Thyroid gland (tissue), 4 donors: Measurements from ENCODE around the gene UBE2H.

Experiments
- POLR2A ChIP-seq, 2 donors: fragments of 450-650 bp; IDR thresholded peaks; one replicate each; pipeline ENCODE4 v1.6.1; 2017; ENCODE audit warnings: antibody characterized with exemption in 2 of 2, mild to moderate bottlenecking in 2 of 2, moderate library complexity in 1 of 2
- TF ChIP-seq, protein P1 (sequence below), 6 experiments: fragments of 200-600 bp in 3 of 6; fragments of 450-650 bp in 3 of 6; sonication (generic) in 3 of 6; IDR thresholded peaks; one replicate each; pipeline ENCODE4 v1.5.1; 2016 to 2019; ENCODE audit warnings: antibody characterized with exemption in 6 of 6, mild to moderate bottlenecking in 2 of 6, inconsistent platforms in 1 of 6, moderate library complexity in 1 of 6

DNA sequence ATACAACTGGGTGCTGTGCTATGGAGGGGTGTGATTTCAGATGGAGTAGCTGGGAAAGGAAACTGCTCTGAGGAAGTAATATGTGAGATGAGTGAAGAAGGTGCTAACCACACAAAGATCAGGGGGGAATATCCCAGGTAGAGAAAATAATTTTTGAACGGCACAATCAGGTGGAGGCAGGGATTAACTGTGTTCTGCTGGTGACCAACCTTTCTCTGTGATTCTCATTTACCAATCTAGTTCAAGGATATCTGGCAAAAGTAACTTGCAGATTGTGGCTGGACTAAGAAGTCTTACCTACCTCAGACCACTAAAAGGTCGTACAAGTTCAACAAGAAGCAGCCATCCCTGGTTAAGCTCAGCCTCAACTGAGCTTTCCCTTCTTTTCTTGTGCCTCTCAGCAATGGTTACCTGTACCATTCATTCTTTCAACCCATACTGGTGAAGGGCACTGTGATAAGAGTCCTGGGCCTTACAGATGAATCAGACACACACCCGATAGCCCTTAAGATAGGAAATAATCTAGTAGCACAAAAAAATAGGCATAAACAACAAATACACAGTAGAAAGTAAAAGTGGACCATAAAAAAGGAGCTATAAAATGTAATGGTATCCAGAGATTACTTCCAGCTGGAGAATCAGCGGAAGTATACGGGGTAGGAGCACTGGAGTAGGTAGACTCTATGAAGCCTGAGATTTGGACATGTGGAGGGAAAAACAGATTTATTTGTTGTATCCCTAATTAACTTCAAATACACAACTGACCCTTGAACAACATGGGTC, 96.6 kb downstream of the UBE2H start:
- no peak for TF ChIP-seq POLR2A (IDR thresholded peaks at IDR 0.05)
- TF ChIP-seq, protein P1, sequence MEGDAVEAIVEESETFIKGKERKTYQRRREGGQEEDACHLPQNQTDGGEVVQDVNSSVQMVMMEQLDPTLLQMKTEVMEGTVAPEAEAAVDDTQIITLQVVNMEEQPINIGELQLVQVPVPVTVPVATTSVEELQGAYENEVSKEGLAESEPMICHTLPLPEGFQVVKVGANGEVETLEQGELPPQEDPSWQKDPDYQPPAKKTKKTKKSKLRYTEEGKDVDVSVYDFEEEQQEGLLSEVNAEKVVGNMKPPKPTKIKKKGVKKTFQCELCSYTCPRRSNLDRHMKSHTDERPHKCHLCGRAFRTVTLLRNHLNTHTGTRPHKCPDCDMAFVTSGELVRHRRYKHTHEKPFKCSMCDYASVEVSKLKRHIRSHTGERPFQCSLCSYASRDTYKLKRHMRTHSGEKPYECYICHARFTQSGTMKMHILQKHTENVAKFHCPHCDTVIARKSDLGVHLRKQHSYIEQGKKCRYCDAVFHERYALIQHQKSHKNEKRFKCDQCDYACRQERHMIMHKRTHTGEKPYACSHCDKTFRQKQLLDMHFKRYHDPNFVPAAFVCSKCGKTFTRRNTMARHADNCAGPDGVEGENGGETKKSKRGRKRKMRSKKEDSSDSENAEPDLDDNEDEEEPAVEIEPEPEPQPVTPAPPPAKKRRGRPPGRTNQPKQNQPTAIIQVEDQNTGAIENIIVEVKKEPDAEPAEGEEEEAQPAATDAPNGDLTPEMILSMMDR (IDR thresholded peaks at IDR 0.05) = no peak
